PC-9 (cell line): ENCODE results near the gene SGCE. TPM values are rescaled to one million over a fixed set of nuclear protein-coding genes. Genes with fewer than 3 reads are reported as not detected.
A peak's percentile ranks its signal among the peaks of the same experiment; 100 is the strongest.

Source experiments
- BruUV-seq: library from RNA; stranded (reverse); fragments of 400-500 nt; replicated peaks from 2 replicates; lab custom pipeline; 2021; lab: Mats Ljungman, UMichigan
- CTCF ChIA-PET: fragments of 300-600 bp; sonication (Branson Sonifier 250); formaldehyde crosslinking; loops from one replicate; lab custom pipeline; 2022; ENCODE audit warnings: antibody characterized with exemption; lab: Charles Lee
- POLR2A ChIA-PET: fragments of 300-600 bp; sonication (Branson Sonifier 250); formaldehyde crosslinking; loops from one replicate; lab custom pipeline; 2022; ENCODE audit warnings: antibody characterized with exemption; ENCODE audit not compliant: unreplicated experiment; lab: Charles Lee
- DNase-seq, 2 experiments: peaks; one replicate each; pipeline versions ENCODE4 v3.0.0 to v3.0.0-alpha.2; 2015 to 2022; ENCODE audit warnings: mixed read lengths in 1 of 2
- H2AFZ ChIP-seq: fragments of 200-600 bp; sonication (generic); 2 replicates; pipeline ENCODE4 v1.8.1; 2017; ENCODE audit warnings: antibody characterized with exemption
- H3F3A ChIP-seq: fragments of 200-600 bp; sonication (generic); 2 replicates; pipeline ENCODE4 v1.8.1; 2017; ENCODE audit warnings: antibody characterized with exemption, mild to moderate bottlenecking, low read depth; ENCODE audit not compliant: insufficient read depth
- H3K27ac ChIP-seq: fragments of 200-600 bp; sonication (generic); 2 replicates; pipeline ENCODE4 v1.6.1; 2016; ENCODE audit warnings: mixed run types
- H3K27me3 ChIP-seq: fragments of 200-600 bp; sonication (generic); 2 replicates; pipeline ENCODE4 v1.6.1; 2016; ENCODE audit warnings: low read depth, mixed run types; ENCODE audit not compliant: insufficient read depth
- H3K36me3 ChIP-seq: fragments of 200-600 bp; sonication (generic); 2 replicates; pipeline ENCODE4 v1.6.1; 2016; ENCODE audit warnings: low read depth, mixed run types
- H3K4me1 ChIP-seq: fragments of 200-600 bp; sonication (generic); replicated peaks from 2 replicates; pipeline ENCODE4 v1.6.1; 2016; ENCODE audit warnings: mixed run types; ENCODE audit not compliant: insufficient read depth
- H3K4me2 ChIP-seq: fragments of 200-600 bp; sonication (generic); 2 replicates; pipeline ENCODE4 v1.6.1; 2017; ENCODE audit warnings: mixed run types
- H3K4me3 ChIP-seq: fragments of 200-600 bp; sonication (generic); 2 replicates; pipeline ENCODE4 v1.6.1; 2016; ENCODE audit warnings: mixed run types
- H3K79me2 ChIP-seq: fragments of 200-600 bp; sonication (generic); 2 replicates; pipeline ENCODE4 v1.6.1; 2017; ENCODE audit warnings: low read depth, mixed run types
- H3K9me2 ChIP-seq: fragments of 200-600 bp; sonication (generic); 2 replicates; pipeline ENCODE4 v1.8.1; 2017; ENCODE audit warnings: mild to moderate bottlenecking; ENCODE audit not compliant: insufficient read depth
- H3K9me3 ChIP-seq: fragments of 200-600 bp; sonication (generic); 2 replicates; pipeline ENCODE4 v1.8.1; 2016; ENCODE audit warnings: low read depth; ENCODE audit not compliant: insufficient read depth
- H4K20me1 ChIP-seq: fragments of 200-600 bp; sonication (generic); 2 replicates; pipeline ENCODE4 v1.8.1; 2017; ENCODE audit not compliant: insufficient read depth
- CTCF ChIP-seq: fragments of 200-600 bp; sonication (generic); conservative IDR thresholded peaks from 2 replicates; pipeline ENCODE4 v1.6.1; 2017; ENCODE audit warnings: mixed run types, antibody characterized with exemption, mild to moderate bottlenecking, moderate library complexity
- EZH2 ChIP-seq: fragments of 200-600 bp; sonication (generic); IDR thresholded peaks from 2 replicates; pipeline ENCODE4 v1.8.0; 2017; ENCODE audit warnings: antibody characterized with exemption, low read depth
- intact Hi-C: fragments of 100-400 bp; cut with micrococcal nuclease; formaldehyde crosslinking; loops from one replicate; pipeline ENCODE4 v1.10.0; 2022; ENCODE audit not compliant: unreplicated experiment
- total RNA-seq: library from RNA; stranded (reverse); gene quantifications from 2 replicates; pipeline ENCODE4 v1.2.3, GENCODE V29; 2021

Gene SGCE
- total RNA-seq, 1 experiment from 2014 or later = 37.7 TPM

- TF ChIP-seq EZH2 = no peak
- TF ChIP-seq CTCF = no peak
These were observed 79.6 kb downstream of the SGCE start for GRCh38 chr7:94576316-94576715.

GRCh38 chr7:94575646-94576045, 80.3 kb downstream of the SGCE start:
- H3K9me2 ChIP-seq = no peaks in the 10 kb centered on the region
- no peaks in the 10 kb centered on the region for H3K27me3 ChIP-seq
- no peak for DNase-seq
- no peaks in the 10 kb centered on the region for H4K20me1 ChIP-seq
- no peak overlapping the region for H2AFZ ChIP-seq
- H3F3A ChIP-seq = peaks cover 26% of the 10 kb centered on the region
- peaks cover 33% of the 10 kb centered on the region for H3K4me1 ChIP-seq
- no peak for TF ChIP-seq EZH2
- no peak for TF ChIP-seq CTCF
- no peaks in the 10 kb centered on the region for H3K79me2 ChIP-seq
- 0 out of 2 replicates have a peak, but pooled peaks cover 3% of the 10 kb centered on the region for H3K36me3 ChIP-seq
- CTCF ChIA-PET = interaction anchor here (0.9 kb wide), 1 partner anchor 489 kb away, joined by 3 read pairs; no protein-coding TSS in a partner anchor
- BruUV-seq = no TSS peak
- H3K27ac ChIP-seq = no peak overlapping the region
- H3K4me3 ChIP-seq = no peak overlapping the region
- intact Hi-C loops = no loop called here
- H3K9me3 ChIP-seq = peaks cover 31% of the 10 kb centered on the region
- POLR2A ChIA-PET = no interaction called here
- H3K4me2 ChIP-seq = no peak overlapping the region

More at GRCh38 chr7:94576316-94576715, 79.6 kb downstream of the SGCE start:
- no peak overlapping the region for H3K4me3 ChIP-seq
- CTCF ChIA-PET = interaction anchor here (0.9 kb wide), 1 partner anchor 488 kb away, joined by 3 read pairs; no protein-coding TSS in a partner anchor
- peaks cover 40% of the 10 kb centered on the region for H3K4me1 ChIP-seq
- no peak overlapping the region for H3K4me2 ChIP-seq
- H3K79me2 ChIP-seq = no peaks in the 10 kb centered on the region
- no peaks in the 10 kb centered on the region for H3K9me2 ChIP-seq
- BruUV-seq = no TSS peak
- H3K9me3 ChIP-seq = peaks cover 31% of the 10 kb centered on the region
- H2AFZ ChIP-seq = no peak overlapping the region
- intact Hi-C loops = no loop called here
- H3K36me3 ChIP-seq = 0 out of 2 replicates have a peak, but pooled peaks cover 3% of the 10 kb centered on the region
- H3K27me3 ChIP-seq = no peaks in the 10 kb centered on the region
- peaks cover 32% of the 10 kb centered on the region for H3F3A ChIP-seq
- POLR2A ChIA-PET = no interaction called here
- H4K20me1 ChIP-seq = no peaks in the 10 kb centered on the region
- H3K27ac ChIP-seq = no peak overlapping the region
- DNase-seq = peak in 1 of 2 experiments; percentile 52

GRCh38 chr7:94571816-94572215, 84.1 kb downstream of the SGCE start:
- BruUV-seq = no TSS peak
- H3K79me2 ChIP-seq = no peaks in the 10 kb centered on the region
- intact Hi-C loops = no loop called here
- H3K9me3 ChIP-seq = peaks cover 25% of the 10 kb centered on the region
- no peaks in the 10 kb centered on the region for H3K27me3 ChIP-seq
- no peak overlapping the region for H3K27ac ChIP-seq
- no peaks in the 10 kb centered on the region for H3F3A ChIP-seq
- TF ChIP-seq CTCF (no peak), EZH2 (no peak)
- no peak overlapping the region for H2AFZ ChIP-seq
- H3K4me3 ChIP-seq = no peak overlapping the region
- ChIA-PET POLR2A (no interaction called here), CTCF (no interaction called here)
- H3K36me3 ChIP-seq = no peaks in the 10 kb centered on the region
- no peak overlapping the region for H3K4me2 ChIP-seq
- H3K9me2 ChIP-seq = no peaks in the 10 kb centered on the region
- H3K4me1 ChIP-seq = no peaks in the 10 kb centered on the region
- no peaks in the 10 kb centered on the region for H4K20me1 ChIP-seq
- no peak for DNase-seq
